GM18909 (cell line): Measurements from ENCODE around the gene EPHA1.

Experiments
- ATAC-seq: cut with Tn5 transposase; IDR thresholded peaks from one replicate; pipeline ENCODE4 v1.9.1; 2021; ENCODE audit warnings: mild to moderate bottlenecking; ENCODE audit not compliant: unreplicated experiment, poor library complexity

Gene EPHA1

GRCh38 chr7:143408686-143409561 lies at the start of gene EPHA1:
EPHA1 (minus strand) TSS chr7:143408856; CDS start chr7:143408805, 51 bp downstream.
- ATAC-seq = no peak

- ATAC-seq = no peak
These were observed 49.6 kb upstream of the EPHA1 start for GRCh38 chr7:143458263-143458662.

- ATAC-seq = no peak
These were observed 48.5 kb upstream of the EPHA1 start for GRCh38 chr7:143456992-143457793.

- no peak for ATAC-seq
These were observed 47.3 kb upstream of the EPHA1 start for GRCh38 chr7:143455942-143456341.

GRCh38 chr7:143455491-143455890 lies 46.8 kb upstream of the EPHA1 start:
- no peak for ATAC-seq

- no peak for ATAC-seq
These were observed 45.5 kb upstream of the EPHA1 start for GRCh38 chr7:143454091-143454680.

GRCh38 chr7:143452495-143452894 lies 43.8 kb upstream of the EPHA1 start:
- no peak for ATAC-seq

- ATAC-seq = no peak
These were observed 43.1 kb upstream of the EPHA1 start for GRCh38 chr7:143451746-143452145.

- no peak for ATAC-seq
These were observed 42.5 kb upstream of the EPHA1 start for GRCh38 chr7:143451122-143451521.

GRCh38 chr7:143449793-143450192 lies 41.1 kb upstream of the EPHA1 start:
- ATAC-seq = no peak

- no peak for ATAC-seq
These were observed 39.8 kb upstream of the EPHA1 start for GRCh38 chr7:143448429-143448828.

GRCh38 chr7:143447466-143447865 lies 38.8 kb upstream of the EPHA1 start:
- ATAC-seq = no peak

GRCh38 chr7:143444785-143445184 lies 36.1 kb upstream of the EPHA1 start:
- ATAC-seq = no peak

- no peak for ATAC-seq
These were observed 35.6 kb upstream of the EPHA1 start for GRCh38 chr7:143444063-143444782.

GRCh38 chr7:143443153-143443552 lies 34.5 kb upstream of the EPHA1 start, which contains the start of gene TAS2R60:
TAS2R60 (plus strand) TSS chr7:143443453; CDS start chr7:143443453, 0 bp downstream.
- no peak for ATAC-seq

GRCh38 chr7:143439866-143440265 lies 31.2 kb upstream of the EPHA1 start:
- ATAC-seq = no peak

- peak; percentile 57 for ATAC-seq
These were observed 28.9 kb upstream of the EPHA1 start for GRCh38 chr7:143437578-143437977.

GRCh38 chr7:143436325-143436946 lies 27.8 kb upstream of the EPHA1 start:
- ATAC-seq = peak; percentile 89

GRCh38 chr7:143435266-143435665 lies 26.6 kb upstream of the EPHA1 start:
- no peak for ATAC-seq

- no peak for ATAC-seq
These were observed 26.0 kb upstream of the EPHA1 start for GRCh38 chr7:143434660-143435059.
